Measurements from ENCODE around the gene OTOA. TPM values are rescaled to one million over a fixed set of nuclear protein-coding genes. Genes with fewer than 3 reads are reported as not detected.

The OTOA gene
- total RNA-seq, 4 donors from 2014 or later: 0.40 TPM; not detected in 3

GRCh38 chr16:21620592-21620991, 43.2 kb upstream of the OTOA start:
- H3K4me3 ChIP-seq: no peak overlapping the region
- no peak for DNase-seq (ENCODE audit: low spot score in 2 of 2)
- no peaks in the 10 kb centered on the region for H3K27me3 ChIP-seq
- peaks cover 16% of the 10 kb centered on the region for H3K36me3 ChIP-seq
- TF ChIP-seq, protein P1, sequence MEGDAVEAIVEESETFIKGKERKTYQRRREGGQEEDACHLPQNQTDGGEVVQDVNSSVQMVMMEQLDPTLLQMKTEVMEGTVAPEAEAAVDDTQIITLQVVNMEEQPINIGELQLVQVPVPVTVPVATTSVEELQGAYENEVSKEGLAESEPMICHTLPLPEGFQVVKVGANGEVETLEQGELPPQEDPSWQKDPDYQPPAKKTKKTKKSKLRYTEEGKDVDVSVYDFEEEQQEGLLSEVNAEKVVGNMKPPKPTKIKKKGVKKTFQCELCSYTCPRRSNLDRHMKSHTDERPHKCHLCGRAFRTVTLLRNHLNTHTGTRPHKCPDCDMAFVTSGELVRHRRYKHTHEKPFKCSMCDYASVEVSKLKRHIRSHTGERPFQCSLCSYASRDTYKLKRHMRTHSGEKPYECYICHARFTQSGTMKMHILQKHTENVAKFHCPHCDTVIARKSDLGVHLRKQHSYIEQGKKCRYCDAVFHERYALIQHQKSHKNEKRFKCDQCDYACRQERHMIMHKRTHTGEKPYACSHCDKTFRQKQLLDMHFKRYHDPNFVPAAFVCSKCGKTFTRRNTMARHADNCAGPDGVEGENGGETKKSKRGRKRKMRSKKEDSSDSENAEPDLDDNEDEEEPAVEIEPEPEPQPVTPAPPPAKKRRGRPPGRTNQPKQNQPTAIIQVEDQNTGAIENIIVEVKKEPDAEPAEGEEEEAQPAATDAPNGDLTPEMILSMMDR (IDR thresholded peaks at IDR 0.05): no peak
- TF ChIP-seq EP300 (IDR thresholded peaks at IDR 0.05) (no peak), POLR2AphosphoS5 (IDR thresholded peaks at IDR 0.05) (no peak), POLR2A (IDR thresholded peaks at IDR 0.05) (no peak)
- H3K27ac ChIP-seq: no peak overlapping the region
- H3K4me1 ChIP-seq: peaks cover 6% of the 10 kb centered on the region
- no peaks in the 10 kb centered on the region for H3K9me3 ChIP-seq

DNA sequence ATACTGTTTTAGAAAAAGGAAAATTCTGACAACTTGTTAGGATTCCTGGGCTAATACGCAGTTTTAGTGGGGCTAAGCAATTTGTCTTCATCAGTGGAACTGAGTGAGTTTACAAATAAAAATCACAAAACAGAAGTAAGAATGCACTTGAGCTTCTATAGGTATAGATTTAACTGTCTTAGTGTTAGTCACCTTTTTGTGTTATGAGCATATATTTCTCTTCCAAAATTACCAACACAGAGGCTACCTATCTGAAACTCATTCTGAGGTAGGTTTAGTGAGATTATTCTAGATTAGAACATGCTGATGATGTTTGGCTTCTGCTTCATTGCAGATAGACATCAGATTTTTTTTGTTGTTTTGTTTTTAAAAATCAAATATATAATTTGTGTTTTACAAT, 41.2 kb upstream of the OTOA start:
- H3K27me3 ChIP-seq: no peaks in the 10 kb centered on the region
- TF ChIP-seq EP300 (IDR thresholded peaks at IDR 0.05): no peak
- TF ChIP-seq, protein P1 (IDR thresholded peaks at IDR 0.05): no peak
- TF ChIP-seq POLR2A (IDR thresholded peaks at IDR 0.05): no peak
- TF ChIP-seq POLR2AphosphoS5 (IDR thresholded peaks at IDR 0.05): no peak
- 100% methylated on average over 1 of the region's 1 CpG for WGBS
- no peaks in the 10 kb centered on the region for H3K9me3 ChIP-seq
- no peak overlapping the region for H3K27ac ChIP-seq
- no peak overlapping the region for H3K4me3 ChIP-seq
- no peak for DNase-seq (ENCODE audit: low spot score in 2 of 2)
- H3K36me3 ChIP-seq: peaks cover 16% of the 10 kb centered on the region
- H3K4me1 ChIP-seq: peaks cover 9% of the 10 kb centered on the region

DNA sequence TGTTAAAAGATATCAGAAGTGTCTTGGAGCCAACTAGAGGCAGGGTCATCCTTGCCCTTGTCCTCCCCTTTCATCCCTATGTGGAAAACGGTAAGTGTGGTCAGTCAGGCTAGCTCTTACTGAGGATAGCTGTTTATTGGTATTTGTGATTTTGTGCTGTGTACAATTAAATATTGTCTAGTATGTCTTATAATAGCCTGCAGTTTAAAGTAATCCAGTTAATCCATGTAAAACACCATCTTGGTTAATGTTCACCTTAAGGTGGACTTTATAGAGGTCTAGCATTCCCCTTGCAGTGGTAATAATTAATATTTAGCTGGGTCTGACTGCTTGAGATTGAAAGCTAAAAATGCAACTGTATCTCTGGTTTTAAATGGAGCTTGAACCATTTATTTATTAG, 38.7 kb upstream of the OTOA start:
- Histone ChIP-seq H3K36me3 (peaks cover 11% of the 10 kb centered on the region), H3K27ac (no peak overlapping the region), H3K27me3 (no peaks in the 10 kb centered on the region), H3K4me3 (no peak overlapping the region), H3K4me1 (peaks cover 15% of the 10 kb centered on the region), H3K9me3 (no peaks in the 10 kb centered on the region)
- 88% methylated on average over 1 of the region's 1 CpG for WGBS
- TF ChIP-seq POLR2AphosphoS5 (IDR thresholded peaks at IDR 0.05): no peak
- no peak for TF ChIP-seq EP300 (IDR thresholded peaks at IDR 0.05)
- TF ChIP-seq, protein P1 (IDR thresholded peaks at IDR 0.05): no peak
- no peak for TF ChIP-seq POLR2A (IDR thresholded peaks at IDR 0.05)
- DNase-seq (ENCODE audit: low spot score in 2 of 2): no peak

DNA sequence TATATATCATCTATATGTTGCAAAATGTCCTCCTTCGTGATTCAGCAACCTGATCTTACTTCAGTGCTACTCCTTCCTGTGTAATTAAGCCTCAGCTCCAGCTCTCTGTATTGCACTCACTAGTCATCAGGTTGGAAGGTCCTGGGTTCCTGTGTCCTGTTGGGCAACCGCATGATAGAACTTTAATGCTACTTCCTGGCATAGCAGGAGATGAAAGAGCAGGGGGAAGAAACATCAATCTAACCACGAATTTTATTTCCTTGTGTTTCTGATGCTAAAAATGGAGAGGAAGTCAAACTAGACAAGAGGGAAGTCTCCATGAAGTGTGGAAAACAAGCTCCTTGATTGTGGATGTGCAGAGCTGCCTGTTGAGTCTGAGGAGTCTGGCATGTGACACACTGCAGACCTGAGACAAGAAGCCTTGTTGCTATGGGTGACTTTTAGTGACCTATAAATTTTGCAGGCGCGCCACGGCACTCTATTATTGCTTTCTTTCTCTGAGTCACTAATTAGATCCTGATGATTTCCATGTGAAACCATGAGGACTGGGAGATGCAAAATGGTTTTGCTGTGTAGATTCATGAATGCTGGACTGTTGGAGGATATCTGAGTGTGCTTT, 37.0 kb upstream of the OTOA start:
- Histone ChIP-seq H3K4me3 (no peak overlapping the region), H3K36me3 (peaks cover 11% of the 10 kb centered on the region), H3K27ac (peak overlapping the region; percentile 66), H3K4me1 (peaks cover 29% of the 10 kb centered on the region), H3K27me3 (no peaks in the 10 kb centered on the region), H3K9me3 (no peaks in the 10 kb centered on the region)
- 46% methylated on average over 6 of the region's 6 CpGs for WGBS
- TF ChIP-seq POLR2A (IDR thresholded peaks at IDR 0.05) (no peak), POLR2AphosphoS5 (IDR thresholded peaks at IDR 0.05) (peak in 1 of 3 donors; percentile 17)
- DNase-seq (ENCODE audit: low spot score in 2 of 2): peak in 1 of 2 donors; percentile 79

GRCh38 chr16:21628121-21628726, 35.5 kb upstream of the OTOA start:
- no peak overlapping the region for H3K27ac ChIP-seq
- peaks cover 11% of the 10 kb centered on the region for H3K36me3 ChIP-seq
- DNase-seq (ENCODE audit: low spot score in 2 of 2): no peak
- peaks cover 36% of the 10 kb centered on the region for H3K4me1 ChIP-seq
- no peak overlapping the region for H3K4me3 ChIP-seq
- TF ChIP-seq EP300 (IDR thresholded peaks at IDR 0.05) (no peak), POLR2AphosphoS5 (IDR thresholded peaks at IDR 0.05) (no peak), POLR2A (IDR thresholded peaks at IDR 0.05) (no peak)
- TF ChIP-seq, protein P1 (IDR thresholded peaks at IDR 0.05): no peak
- WGBS: 97% methylated on average over 5 of the region's 5 CpGs
- no peaks in the 10 kb centered on the region for H3K27me3 ChIP-seq
- no peaks in the 10 kb centered on the region for H3K9me3 ChIP-seq
